Activated T-cell treated with anti-CD3 and anti-CD28 coated beads, Interleukin-2, amount 50 U/mL, for 72 hours (primary cell): ENCODE data around the gene RPS28. TPM values are rescaled to one million over a fixed set of nuclear protein-coding genes. Genes with fewer than 3 reads are reported as not detected.

ENCODE experiments used
- ATAC-seq, 2 donors: fragments of 150-1000 bp; cut with Tn5 transposase; replicated peaks in 1 of 2; 2 replicates each; pipeline ENCODE4 v1.10.0; 2021; ENCODE audit warnings: moderate library complexity in 2 of 2, mild to moderate bottlenecking in 1 of 2
- DNase-seq, 2 donors: peaks; one replicate each; pipeline ENCODE4 v3.0.0; 2021 to 2022; ENCODE audit warnings: mixed read lengths in 1 of 2
- H3K27ac Mint-ChIP-seq: one replicate; pipeline ENCODE4 v1.8.0; 2022; ENCODE audit warnings: mild to moderate bottlenecking, moderate library complexity, mixed read lengths
- H3K27me3 Mint-ChIP-seq: one replicate; pipeline ENCODE4 v1.8.0; 2022; ENCODE audit warnings: low read depth, mixed read lengths
- H3K36me3 Mint-ChIP-seq, 2 donors: one replicate each; pipeline ENCODE4 v1.8.0; 2022; ENCODE audit warnings: mixed read lengths in 2 of 2, mild to moderate bottlenecking in 1 of 2; ENCODE audit not compliant: insufficient read depth in 2 of 2
- H3K4me1 Mint-ChIP-seq: one replicate; pipeline ENCODE4 v1.8.0; 2022; ENCODE audit warnings: low read depth, mixed read lengths
- H3K4me3 Mint-ChIP-seq, 2 donors: one replicate each; pipeline ENCODE4 v1.8.0; 2022; ENCODE audit warnings: mild to moderate bottlenecking in 2 of 2, mixed read lengths in 2 of 2, moderate library complexity in 2 of 2
- H3K9me3 Mint-ChIP-seq, 2 donors: one replicate each; pipeline ENCODE4 v1.8.0; 2022; ENCODE audit warnings: mixed read lengths in 2 of 2
- total RNA-seq, 2 donors: library from RNA; stranded (reverse); gene quantifications; one replicate each; pipeline ENCODE4 v1.2.3, GENCODE V29; 2022

The RPS28 gene
- total RNA-seq, 2 donors from 2014 or later, result 2,463 to 2,605 TPM

GRCh38 chr19:8361921-8362793, 40.9 kb downstream of the RPS28 start:
- no peaks in the 10 kb centered on the region for H3K9me3 Mint-ChIP-seq
- H3K36me3 Mint-ChIP-seq, result peaks cover 1 to 2% of the 10 kb centered on the region in 2 donors
- no peak overlapping the region for H3K27ac Mint-ChIP-seq
- H3K4me3 Mint-ChIP-seq, result peak overlapping the region; percentile 36 to 52
- H3K4me1 Mint-ChIP-seq, result peaks cover 27% of the 10 kb centered on the region
- H3K27me3 Mint-ChIP-seq, result peaks cover 39% of the 10 kb centered on the region
- DNase-seq, result peak; percentile 28 to 37
- peak; percentile 36 to 73 for ATAC-seq

GRCh38 chr19:8363803-8364771, 42.8 kb downstream of the RPS28 start, which contains the start of gene ANGPTL4:
ANGPTL4 (plus strand) TSS chr19:8364155; CDS start chr19:8364322, 167 bp downstream.
- H3K4me3 Mint-ChIP-seq, result peak within 1 kb of the TSS; percentile 88 to 98
- peaks cover 58% of the 10 kb centered on the region for H3K27me3 Mint-ChIP-seq
- peak within 1 kb of the TSS; percentile 59 for H3K27ac Mint-ChIP-seq

GRCh38 chr19:8366121-8366581, 44.9 kb downstream of the RPS28 start:
- Mint-ChIP-seq H3K4me1 (peaks cover 34% of the 10 kb centered on the region), H3K4me3 (no peak overlapping the region), H3K27ac (no peak overlapping the region), H3K27me3 (peaks cover 58% of the 10 kb centered on the region), H3K9me3 (no peaks in the 10 kb centered on the region), H3K36me3 (peaks cover 1 to 2% of the 10 kb centered on the region in 2 donors)
- DNase-seq, result no peak
- no peak for ATAC-seq

More at GRCh38 chr19:8363803-8364771, 42.8 kb downstream of the RPS28 start, which contains the start of gene ANGPTL4:
- peaks cover 34% of the 10 kb centered on the region for H3K4me1 Mint-ChIP-seq
- ATAC-seq (peak; percentile 80 to 85), DNase-seq (peak; percentile 69 to 78)
- no peaks in the 10 kb centered on the region for H3K9me3 Mint-ChIP-seq
- H3K36me3 Mint-ChIP-seq, result peaks cover 1 to 2% of the 10 kb centered on the region in 2 donors

GRCh38 chr19:8366961-8367326, 45.6 kb downstream of the RPS28 start:
- peaks cover 52% of the 10 kb centered on the region for H3K27me3 Mint-ChIP-seq
- H3K4me1 Mint-ChIP-seq, result peaks cover 29% of the 10 kb centered on the region
- H3K9me3 Mint-ChIP-seq, result no peaks in the 10 kb centered on the region
- no peak for ATAC-seq
- H3K27ac Mint-ChIP-seq, result no peak overlapping the region
- DNase-seq, result no peak
- no peak overlapping the region for H3K4me3 Mint-ChIP-seq
- peaks cover 1 to 2% of the 10 kb centered on the region in 2 donors for H3K36me3 Mint-ChIP-seq

GRCh38 chr19:8367327-8368001, 46.2 kb downstream of the RPS28 start:
- ATAC-seq, result no peak
- H3K27ac Mint-ChIP-seq, result no peak overlapping the region

GRCh38 chr19:8370176-8371010, 49.1 kb downstream of the RPS28 start:
- peaks cover 36% of the 10 kb centered on the region for H3K27me3 Mint-ChIP-seq
- peaks cover 9% of the 10 kb centered on the region for H3K4me1 Mint-ChIP-seq
- H3K36me3 Mint-ChIP-seq, result no peaks in the 10 kb centered on the region
- DNase-seq (no peak), ATAC-seq (no peak)
- no peak overlapping the region for H3K4me3 Mint-ChIP-seq
- no peak overlapping the region for H3K27ac Mint-ChIP-seq
- no peaks in the 10 kb centered on the region for H3K9me3 Mint-ChIP-seq

More at GRCh38 chr19:8367327-8368001, 46.2 kb downstream of the RPS28 start:
- H3K36me3 Mint-ChIP-seq, result peaks cover 1 to 2% of the 10 kb centered on the region in 2 donors
- peaks cover 24% of the 10 kb centered on the region for H3K4me1 Mint-ChIP-seq
- no peaks in the 10 kb centered on the region for H3K9me3 Mint-ChIP-seq
- H3K27me3 Mint-ChIP-seq, result peaks cover 52% of the 10 kb centered on the region
- DNase-seq, result no peak
- no peak overlapping the region for H3K4me3 Mint-ChIP-seq

GRCh38 chr19:8371011-8371804, 49.9 kb downstream of the RPS28 start:
- DNase-seq, result no peak
- Mint-ChIP-seq H3K9me3 (no peaks in the 10 kb centered on the region), H3K27ac (no peak overlapping the region), H3K27me3 (peaks cover 28% of the 10 kb centered on the region), H3K4me3 (no peak overlapping the region), H3K36me3 (no peaks in the 10 kb centered on the region), H3K4me1 (peaks cover 9% of the 10 kb centered on the region)
- ATAC-seq, result no peak

Other genes starting within 250 kb of the RPS28 start
- gene FBN3, start 171.9 kb upstream of the RPS28 start, total RNA-seq, result not detected
- 10 to 100 TPM; 23.2 to 29.5 TPM for gene CERS4, start 112.1 kb upstream of the RPS28 start, total RNA-seq
- 10 to 100 TPM; 32.0 to 38.9 TPM for gene CD320, start 13.1 kb upstream of the RPS28 start, total RNA-seq
- 10 to 100 TPM; 59.4 to 62.5 TPM for gene NDUFA7, start 121 bp upstream of the RPS28 start, total RNA-seq
- 1 to 10 TPM in 1 of 2 donors, under 1 TPM in 1; 0.99 to 1.6 TPM for gene KANK3, start 21.8 kb downstream of the RPS28 start, total RNA-seq
- gene ANGPTL4, start 42.7 kb downstream of the RPS28 start, total RNA-seq, result 1 to 10 TPM in 1 of 2 donors, under 1 TPM in 1; 0.89 to 5.0 TPM
- gene RAB11B, start 68.9 kb downstream of the RPS28 start, total RNA-seq, result 10 to 100 TPM; 68.8 to 69.2 TPM
- gene MARCHF2, start 91.8 kb downstream of the RPS28 start, total RNA-seq, result 10 to 100 TPM; 12.1 to 13.0 TPM
- gene HNRNPM, start 123.5 kb downstream of the RPS28 start, total RNA-seq, result 100 to 1,000 TPM; 168 to 183 TPM
- gene PRAM1, start 181.1 kb downstream of the RPS28 start, total RNA-seq, result 1 to 10 TPM; 1.3 to 1.9 TPM
- gene ZNF414, start 192.7 kb downstream of the RPS28 start, total RNA-seq, result 10 to 100 TPM; 25.7 to 29.9 TPM